ENCODE measurements around the gene DLGAP3. TPM values are rescaled to one million over a fixed set of nuclear protein-coding genes. Genes with fewer than 3 reads are reported as not detected.

Gene DLGAP3, protein sequence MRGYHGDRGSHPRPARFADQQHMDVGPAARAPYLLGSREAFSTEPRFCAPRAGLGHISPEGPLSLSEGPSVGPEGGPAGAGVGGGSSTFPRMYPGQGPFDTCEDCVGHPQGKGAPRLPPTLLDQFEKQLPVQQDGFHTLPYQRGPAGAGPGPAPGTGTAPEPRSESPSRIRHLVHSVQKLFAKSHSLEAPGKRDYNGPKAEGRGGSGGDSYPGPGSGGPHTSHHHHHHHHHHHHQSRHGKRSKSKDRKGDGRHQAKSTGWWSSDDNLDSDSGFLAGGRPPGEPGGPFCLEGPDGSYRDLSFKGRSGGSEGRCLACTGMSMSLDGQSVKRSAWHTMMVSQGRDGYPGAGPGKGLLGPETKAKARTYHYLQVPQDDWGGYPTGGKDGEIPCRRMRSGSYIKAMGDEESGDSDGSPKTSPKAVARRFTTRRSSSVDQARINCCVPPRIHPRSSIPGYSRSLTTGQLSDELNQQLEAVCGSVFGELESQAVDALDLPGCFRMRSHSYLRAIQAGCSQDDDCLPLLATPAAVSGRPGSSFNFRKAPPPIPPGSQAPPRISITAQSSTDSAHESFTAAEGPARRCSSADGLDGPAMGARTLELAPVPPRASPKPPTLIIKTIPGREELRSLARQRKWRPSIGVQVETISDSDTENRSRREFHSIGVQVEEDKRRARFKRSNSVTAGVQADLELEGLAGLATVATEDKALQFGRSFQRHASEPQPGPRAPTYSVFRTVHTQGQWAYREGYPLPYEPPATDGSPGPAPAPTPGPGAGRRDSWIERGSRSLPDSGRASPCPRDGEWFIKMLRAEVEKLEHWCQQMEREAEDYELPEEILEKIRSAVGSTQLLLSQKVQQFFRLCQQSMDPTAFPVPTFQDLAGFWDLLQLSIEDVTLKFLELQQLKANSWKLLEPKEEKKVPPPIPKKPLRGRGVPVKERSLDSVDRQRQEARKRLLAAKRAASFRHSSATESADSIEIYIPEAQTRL
- under 0.01 TPM in 1 of 2 replicates, not detected in the other for total RNA-seq

GRCh38 chr1:34929497-34929852 lies at the start of gene DLGAP3:
Gene DLGAP3, minus strand, starts transcription at chr1:34929650. Its CDS starts 24,267 bp downstream, at chr1:34905383.

GRCh38 chr1:34859446-34860200 lies 69.8 kb downstream of the DLGAP3 start, which contains the start of gene SMIM12:
Gene SMIM12, minus strand, starts transcription at chr1:34859749. Its CDS starts 3,772 bp downstream, at chr1:34855977.

Other genes starting within 250 kb of the DLGAP3 start
- 0.19 and 0.56 TPM in 2 replicates for gene GJB5, start 174.6 kb downstream of the DLGAP3 start, total RNA-seq
- gene GJB4, start 169.9 kb downstream of the DLGAP3 start, total RNA-seq: under 0.01 TPM in 1 of 2 replicates, not detected in the other
- under 0.01 TPM in 2 replicates for gene GJB3, start 148.4 kb downstream of the DLGAP3 start, total RNA-seq
- gene GJA4, start 136.7 kb downstream of the DLGAP3 start, total RNA-seq: 0.58 and 0.85 TPM in 2 replicates
- gene SMIM12, start 69.9 kb downstream of the DLGAP3 start, total RNA-seq: 19.4 and 44.3 TPM in 2 replicates
- gene TMEM35B, start 55.7 kb upstream of the DLGAP3 start, total RNA-seq: 29.9 and 43.4 TPM in 2 replicates
- gene ZMYM6, start 102.3 kb upstream of the DLGAP3 start, total RNA-seq: 11.5 and 16.3 TPM in 2 replicates
- gene ZMYM1, start 149.7 kb upstream of the DLGAP3 start, total RNA-seq: 25.4 and 26.8 TPM in 2 replicates

All from regular cardiac myocyte (primary cell).